ENCODE results near the gene PLVAP.

GRCh38 chr19:17380426-17381138 is 3.4 kb upstream of the PLVAP start:
- no peak for TF ChIP-seq CTCF (IDR thresholded peaks at IDR 0.05)
- TF ChIP-seq POLR2AphosphoS5 (IDR thresholded peaks at IDR 0.05): no peak
